ENCODE measurements around the gene USP14. TPM values are rescaled to one million over a fixed set of nuclear protein-coding genes. Genes with fewer than 3 reads are reported as not detected.

Gene USP14
- total RNA-seq, 2 experiments from 2014 or later = 21.3 to 88.3 TPM

GRCh38 chr18:135045-135444 lies 23.3 kb upstream of the USP14 start:
- Histone ChIP-seq H3K27ac (ENCODE audit: low read depth, low read length, poor library complexity, severe bottlenecking) (no peak overlapping the region), H4K20me1 (ENCODE audit: insufficient read depth, low read length) (no peaks in the 10 kb centered on the region), H3K79me2 (ENCODE audit: insufficient read depth, low read depth, low read length) (no peaks in the 10 kb centered on the region), H3K4me3 (ENCODE audit: low read depth, low read length, poor library complexity, severe bottlenecking) (no peak overlapping the region), H3K9me2 (ENCODE audit: insufficient read depth, low read length) (no peaks in the 10 kb centered on the region), H3K9me3 (ENCODE audit: low read length) (peaks cover 16% of the 10 kb centered on the region), H2AFZ (ENCODE audit: low read length) (no peak overlapping the region), H3K4me2 (ENCODE audit: low read length) (no peak overlapping the region), H3K36me3 (ENCODE audit: insufficient read depth, low read length) (no peaks in the 10 kb centered on the region), H3K4me1 (ENCODE audit: insufficient read depth, low read length, poor library complexity, severe bottlenecking) (peaks cover 10% of the 10 kb centered on the region)
- CTCF ChIA-PET (ENCODE audit: unreplicated experiment) = no interaction called here
- POLR2A ChIA-PET = no interaction called here
- intact Hi-C loops (cut with micrococcal nuclease; ENCODE audit: unreplicated experiment) = no loop called here
- BruUV-seq (replicated peaks) = no TSS peak
- TF ChIP-seq CTCF (conservative IDR thresholded peaks at IDR 0.05; ENCODE audit: low read length) (no peak), EZH2phosphoT487 (IDR thresholded peaks at IDR 0.05; ENCODE audit: borderline replicate concordance, low read depth, low read length) (no peak)
- DNase-seq (ENCODE audit: low spot score) = no peak

DNA sequence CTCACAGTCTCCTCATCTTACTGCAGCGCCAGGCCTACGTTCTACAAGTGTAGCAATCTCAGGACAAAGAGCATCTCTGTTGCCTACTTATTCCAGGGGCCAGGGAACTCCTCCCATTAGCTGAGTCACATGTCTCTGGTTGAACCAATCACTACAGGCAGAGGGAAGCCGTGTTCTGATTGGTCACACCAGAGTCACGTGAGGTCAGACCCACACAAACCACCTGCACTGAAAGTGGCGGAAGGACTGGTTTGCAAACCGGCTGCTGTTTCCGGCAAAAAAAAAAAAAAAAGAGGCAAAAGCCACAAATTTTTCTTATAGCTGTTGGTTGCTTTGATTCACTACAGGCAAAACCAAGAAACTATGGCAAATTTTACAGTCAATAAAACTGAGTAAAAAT lies 21.9 kb upstream of the USP14 start:
- Histone ChIP-seq H4K20me1 (ENCODE audit: insufficient read depth, low read length) (no peaks in the 10 kb centered on the region), H3K9me2 (ENCODE audit: insufficient read depth, low read length) (no peaks in the 10 kb centered on the region), H3K36me3 (ENCODE audit: insufficient read depth, low read length) (no peaks in the 10 kb centered on the region), H3K4me2 (ENCODE audit: low read length) (peak overlapping the region; percentile 17; the same call in 1 of the 2 replicates), H3K9me3 (ENCODE audit: low read length) (peaks cover 15% of the 10 kb centered on the region), H3K27ac (ENCODE audit: low read depth, low read length, poor library complexity, severe bottlenecking) (no peak overlapping the region), H3K4me1 (ENCODE audit: insufficient read depth, low read length, poor library complexity, severe bottlenecking) (peaks cover 10% of the 10 kb centered on the region), H3K79me2 (ENCODE audit: insufficient read depth, low read depth, low read length) (no peaks in the 10 kb centered on the region), H2AFZ (ENCODE audit: low read length) (peak overlapping the region; percentile 99), H3K4me3 (ENCODE audit: low read depth, low read length, poor library complexity, severe bottlenecking) (peak overlapping the region; percentile 39)
- DNase-seq (ENCODE audit: low spot score) = peak; percentile 84
- BruUV-seq (replicated peaks) = no TSS peak
- CTCF ChIA-PET (ENCODE audit: unreplicated experiment) = no interaction called here
- TF ChIP-seq EZH2phosphoT487 (IDR thresholded peaks at IDR 0.05; ENCODE audit: borderline replicate concordance, low read depth, low read length) = no peak
- no peak for TF ChIP-seq CTCF (conservative IDR thresholded peaks at IDR 0.05; ENCODE audit: low read length)
- POLR2A ChIA-PET = interaction anchor here (0.7 kb wide), 3 partner anchors 29 to 91 kb away, joined by 3 read pairs; no protein-coding TSS in a partner anchor
- intact Hi-C loops (cut with micrococcal nuclease; ENCODE audit: unreplicated experiment) = no loop called here

DNA sequence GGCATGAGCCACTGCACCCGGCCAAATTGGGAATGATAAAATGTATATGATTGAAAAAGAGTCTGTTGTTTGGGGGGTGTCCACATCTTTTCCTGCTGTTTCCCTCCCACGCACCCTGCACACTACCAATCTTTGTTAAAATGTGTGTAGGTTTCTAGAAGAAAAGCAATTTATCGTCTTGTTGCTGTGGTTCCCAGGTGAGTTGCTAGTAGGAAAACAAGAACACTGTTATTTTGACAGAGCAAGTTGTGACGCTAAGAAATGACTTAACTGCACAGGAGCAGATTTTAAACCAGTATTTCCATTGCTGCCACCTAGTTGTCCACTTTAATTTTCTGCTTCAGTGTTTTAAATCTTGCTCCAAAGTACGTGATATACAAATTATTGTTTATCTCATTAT lies 21.0 kb upstream of the USP14 start:
- Histone ChIP-seq H4K20me1 (ENCODE audit: insufficient read depth, low read length) (no peaks in the 10 kb centered on the region), H2AFZ (ENCODE audit: low read length) (0 out of 2 replicates have a peak overlapping the region, but pooled peaks have one; percentile 99), H3K36me3 (ENCODE audit: insufficient read depth, low read length) (no peaks in the 10 kb centered on the region), H3K79me2 (ENCODE audit: insufficient read depth, low read depth, low read length) (no peaks in the 10 kb centered on the region), H3K9me3 (ENCODE audit: low read length) (peaks cover 11% of the 10 kb centered on the region), H3K27ac (ENCODE audit: low read depth, low read length, poor library complexity, severe bottlenecking) (no peak overlapping the region), H3K4me1 (ENCODE audit: insufficient read depth, low read length, poor library complexity, severe bottlenecking) (peaks cover 10% of the 10 kb centered on the region), H3K4me3 (ENCODE audit: low read depth, low read length, poor library complexity, severe bottlenecking) (no peak overlapping the region), H3K4me2 (ENCODE audit: low read length) (no peak overlapping the region), H3K9me2 (ENCODE audit: insufficient read depth, low read length) (no peaks in the 10 kb centered on the region)
- CTCF ChIA-PET (ENCODE audit: unreplicated experiment) = no interaction called here
- POLR2A ChIA-PET = no interaction called here
- DNase-seq (ENCODE audit: low spot score) = no peak
- BruUV-seq (replicated peaks) = no TSS peak
- intact Hi-C loops (cut with micrococcal nuclease; ENCODE audit: unreplicated experiment) = no loop called here
- TF ChIP-seq CTCF (conservative IDR thresholded peaks at IDR 0.05; ENCODE audit: low read length) (no peak), EZH2phosphoT487 (IDR thresholded peaks at IDR 0.05; ENCODE audit: borderline replicate concordance, low read depth, low read length) (no peak)

Measured in OCI-LY7 (cell line).